HuH-7.5 (cell line): Measurements from ENCODE around the gene PRR9.
"Not testable (repeated sequence)": the region's sequence is repeated elsewhere in the genome, so short reads cannot be mapped to it uniquely, and the experiment has no call there.

Source experiments
- DNase-seq: peaks from one replicate; pipeline ENCODE4 v3.0.0; 2011; ENCODE audit warnings: low spot score

The PRR9 gene

DNA sequence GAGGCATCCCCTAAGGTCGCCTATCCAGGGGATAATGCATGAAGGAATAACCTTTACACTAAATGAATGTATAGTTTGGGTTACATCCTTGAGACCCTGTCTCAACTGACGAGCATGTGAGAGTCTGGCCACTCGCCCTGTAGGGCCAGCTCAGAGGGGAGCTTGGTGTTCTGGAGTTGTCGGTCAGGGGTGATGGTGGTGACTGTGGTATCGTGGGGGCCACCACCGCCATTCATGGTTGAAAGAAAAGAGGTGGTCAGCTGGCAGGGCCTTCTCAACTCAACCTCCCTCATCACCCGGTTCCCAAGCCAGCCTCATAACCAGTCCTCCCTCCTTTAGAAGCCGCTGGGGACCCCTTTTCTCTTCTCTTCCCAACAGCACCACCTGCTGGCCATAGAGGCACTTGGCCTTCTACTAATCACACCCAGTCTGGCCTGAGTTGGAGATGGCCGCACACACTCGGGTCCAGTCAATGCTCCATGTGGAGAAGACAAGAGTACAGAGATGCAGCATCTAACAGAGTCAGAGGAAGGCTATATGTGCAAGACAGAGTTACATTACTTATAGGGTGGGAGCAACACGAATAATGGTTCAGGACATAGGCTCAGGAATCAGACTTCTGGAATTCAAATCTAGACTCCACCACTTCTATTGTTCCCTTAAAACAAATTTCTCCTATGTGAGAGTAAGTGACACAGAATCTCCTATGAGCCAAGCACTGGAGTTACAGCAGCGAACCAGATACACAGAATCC, 11.9 kb downstream of the PRR9 start:
- DNase-seq, result not testable (repeated sequence)

DNA sequence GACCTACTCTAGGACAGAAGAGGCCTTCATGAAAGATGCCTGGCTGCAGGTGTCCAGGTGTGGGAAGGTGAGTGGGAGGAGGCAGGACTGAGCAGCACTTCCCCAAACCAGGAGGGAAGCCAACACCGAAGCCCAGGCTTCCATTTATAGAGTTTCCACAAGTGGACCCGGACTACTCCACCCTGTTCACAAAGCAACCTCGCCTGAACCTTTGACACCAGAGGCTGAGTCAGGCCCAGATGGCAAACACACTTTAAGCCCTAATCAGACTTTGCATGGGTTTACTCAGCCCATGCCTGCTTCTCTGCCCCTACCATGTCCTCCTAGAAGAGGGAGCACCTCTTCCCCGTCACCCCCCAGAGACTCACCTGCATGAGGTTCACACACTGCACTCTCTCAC, 14.0 kb downstream of the PRR9 start:
- DNase-seq, result no peak

DNA sequence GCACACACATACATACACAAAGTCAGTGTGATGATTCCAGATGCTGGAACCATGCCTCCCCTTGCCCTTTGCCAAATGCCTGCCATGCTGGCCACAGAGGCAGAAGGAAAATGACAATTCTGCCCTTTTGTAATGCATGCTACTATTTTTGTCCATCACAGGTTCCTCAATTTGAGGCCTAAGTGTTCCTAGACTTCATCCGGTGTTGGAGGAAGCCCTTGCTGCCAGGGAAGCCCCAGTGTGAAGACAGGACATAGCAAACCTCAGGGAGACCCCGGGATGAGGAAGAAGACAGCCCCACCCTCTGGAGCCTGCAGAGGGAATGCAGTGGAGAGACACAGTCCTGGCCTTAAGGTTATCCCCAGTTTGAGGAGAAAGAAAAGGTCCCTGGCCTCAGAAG, 14.4 kb downstream of the PRR9 start:
- no peak for DNase-seq

DNA sequence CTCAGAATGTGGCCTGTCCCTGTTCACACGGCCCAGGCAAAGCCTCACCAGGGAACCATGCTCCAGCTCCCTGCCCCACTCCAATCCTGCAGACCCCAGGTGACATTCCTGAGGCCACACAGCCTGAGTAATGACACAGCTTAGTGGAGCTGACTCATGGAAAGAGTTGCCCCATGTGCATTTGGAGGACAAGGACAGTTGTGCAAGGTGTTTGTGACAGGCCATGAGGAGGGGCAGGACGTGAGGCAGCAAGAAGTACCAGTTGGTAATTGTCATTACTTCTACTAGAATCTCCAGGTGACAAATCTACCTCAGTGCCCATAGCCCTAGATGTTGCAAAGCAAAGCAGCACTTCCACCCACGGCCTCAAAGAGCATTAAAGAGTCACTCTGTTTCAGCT, 15.2 kb downstream of the PRR9 start:
- no peak for DNase-seq

DNA sequence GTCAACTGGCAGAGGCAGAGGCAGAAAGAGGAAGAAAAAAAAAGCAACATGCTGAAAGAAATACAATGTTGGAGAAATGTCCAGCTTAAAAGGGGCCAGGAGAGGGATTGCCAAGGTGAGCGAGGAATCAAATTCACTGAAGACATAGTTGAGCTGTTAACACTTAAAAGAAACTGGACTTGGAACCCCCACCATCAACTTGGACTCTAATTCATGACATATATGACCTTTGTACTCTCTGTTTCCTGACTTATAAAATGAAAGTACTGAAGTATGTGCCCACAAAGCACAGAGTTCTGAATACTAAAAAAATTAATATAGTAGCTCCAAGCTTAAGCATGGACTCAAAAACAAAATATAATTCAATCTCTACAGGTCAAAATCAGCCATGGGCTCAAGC, 16.1 kb downstream of the PRR9 start:
- DNase-seq, result no peak

DNA sequence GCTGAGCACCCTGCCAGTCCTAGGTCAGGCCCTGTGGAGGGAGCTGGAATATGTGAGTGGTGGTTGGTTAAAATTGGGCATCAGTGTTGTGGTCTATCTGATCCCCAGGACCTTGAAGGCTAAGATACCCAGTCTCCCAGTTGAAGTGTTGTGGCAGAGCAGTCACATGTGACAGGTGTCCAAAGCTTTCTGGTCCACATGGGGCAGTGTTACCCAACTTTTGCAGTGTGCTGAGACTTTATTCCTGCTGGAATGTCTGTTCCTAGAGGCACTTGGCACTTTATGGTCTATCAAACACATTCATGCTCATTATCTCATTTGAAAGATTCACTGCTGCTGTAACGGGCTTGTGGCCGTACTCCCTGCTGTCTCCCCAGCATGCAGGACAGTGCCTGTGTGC, 21.1 kb downstream of the PRR9 start:
- DNase-seq, result no peak

DNA sequence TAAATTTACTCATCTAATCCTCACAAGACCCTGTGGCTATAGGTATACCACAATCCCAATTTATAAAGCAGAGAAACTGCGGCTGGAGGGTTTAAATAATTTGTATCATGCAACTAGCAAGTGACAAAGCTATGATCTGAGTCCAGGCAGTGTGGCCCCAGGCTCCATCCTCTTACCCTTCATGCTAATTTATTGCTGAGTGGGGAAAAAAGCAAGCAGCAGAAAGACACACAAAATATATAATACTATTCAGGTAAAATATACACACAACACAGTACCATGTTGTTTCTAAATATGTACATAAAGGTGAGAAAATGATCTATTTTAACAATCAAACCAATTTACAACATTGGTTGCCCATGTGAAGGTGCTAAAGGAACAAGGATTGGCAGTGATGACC, 24.8 kb downstream of the PRR9 start:
- DNase-seq, result no peak

DNA sequence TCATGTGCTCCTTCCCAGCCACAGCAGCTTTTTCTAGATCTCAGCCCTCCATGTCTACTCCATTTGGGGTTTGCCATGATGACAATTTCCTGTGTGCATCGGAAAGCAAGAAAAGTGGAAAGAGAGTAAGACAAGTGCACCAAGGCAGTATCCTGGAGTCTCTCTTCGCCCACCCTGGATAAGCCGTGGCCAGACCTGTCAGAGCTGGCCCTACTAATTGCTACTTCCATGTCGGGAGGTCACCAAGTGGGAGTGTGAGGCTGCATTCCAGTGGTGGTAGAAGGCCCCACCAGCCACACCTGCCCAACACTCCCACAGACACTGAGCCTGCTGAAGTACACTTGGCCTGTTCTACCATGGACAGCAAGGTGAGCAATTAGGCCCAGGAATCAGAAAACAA, 28.1 kb downstream of the PRR9 start:
- no peak for DNase-seq

DNA sequence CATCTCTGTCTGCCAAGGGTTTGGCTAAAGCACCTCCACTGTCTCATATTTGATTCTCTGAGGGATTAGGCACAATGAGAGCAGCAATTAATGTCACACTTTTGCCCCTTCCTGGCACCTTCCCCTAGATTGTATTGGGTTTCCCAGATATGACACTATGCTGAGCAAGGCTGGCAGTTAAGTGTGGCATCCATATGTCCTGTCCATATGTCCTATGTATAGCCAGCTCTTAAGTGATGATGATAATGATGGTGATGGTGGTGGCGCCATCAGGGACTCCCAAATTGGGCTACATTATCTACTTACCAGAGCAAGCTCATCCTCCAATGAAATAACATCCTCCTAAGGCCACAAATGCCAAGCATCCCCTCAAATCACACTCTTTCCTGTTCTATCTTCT, 28.6 kb downstream of the PRR9 start:
- no peak for DNase-seq

DNA sequence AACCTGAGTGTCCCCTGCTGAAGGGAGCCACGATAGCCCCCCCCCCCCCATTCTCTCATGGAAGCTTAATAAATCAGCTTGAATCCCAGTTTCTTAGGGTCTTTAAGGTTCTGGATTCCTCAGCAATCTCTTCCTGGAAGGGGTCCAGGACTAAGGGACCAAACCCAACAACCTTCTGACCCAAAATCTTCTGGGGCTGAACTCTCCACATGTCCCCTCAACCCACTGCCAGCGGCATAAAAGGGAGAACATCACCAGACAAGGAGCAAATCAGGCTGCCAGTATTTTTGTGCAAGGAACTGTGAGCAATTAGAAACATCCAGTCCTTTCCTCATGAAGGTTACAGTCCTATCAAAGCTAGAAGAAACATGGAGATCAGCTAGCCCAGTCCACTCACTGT, 29.4 kb downstream of the PRR9 start:
- no peak for DNase-seq

DNA sequence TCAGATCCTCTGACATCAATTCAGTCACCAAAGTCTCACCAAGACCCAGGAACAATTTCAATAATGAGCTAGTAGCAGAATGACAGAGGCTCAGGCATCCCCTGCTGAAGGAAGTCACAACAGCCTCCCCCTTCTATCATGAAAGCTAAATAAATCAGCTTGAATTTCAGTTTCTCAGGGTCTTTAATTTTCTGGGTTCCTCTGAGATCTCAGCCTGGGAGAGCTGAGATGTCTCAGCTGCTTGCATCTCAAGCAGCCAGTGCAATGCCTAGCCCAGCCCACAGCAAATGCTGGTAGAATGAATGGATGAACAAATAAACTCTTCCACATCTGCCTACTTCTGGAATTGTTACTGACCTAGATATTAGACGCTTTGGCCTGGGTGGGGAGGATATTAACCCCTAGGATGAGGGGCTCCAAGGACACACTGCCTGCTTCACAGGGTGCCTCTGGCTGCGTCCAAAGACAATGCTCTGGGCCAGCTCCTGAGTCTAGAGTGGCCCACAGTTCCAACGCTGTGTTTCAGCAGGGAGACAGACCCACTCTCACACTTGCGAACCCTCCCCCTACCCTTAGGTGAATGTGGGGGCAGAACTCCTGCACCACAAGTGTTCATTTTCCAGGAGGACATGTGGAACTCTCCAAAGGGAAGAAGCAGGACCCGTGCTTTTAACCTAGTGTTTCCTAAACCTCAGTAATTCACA, 30.9 kb downstream of the PRR9 start:
- no peak for DNase-seq

DNA sequence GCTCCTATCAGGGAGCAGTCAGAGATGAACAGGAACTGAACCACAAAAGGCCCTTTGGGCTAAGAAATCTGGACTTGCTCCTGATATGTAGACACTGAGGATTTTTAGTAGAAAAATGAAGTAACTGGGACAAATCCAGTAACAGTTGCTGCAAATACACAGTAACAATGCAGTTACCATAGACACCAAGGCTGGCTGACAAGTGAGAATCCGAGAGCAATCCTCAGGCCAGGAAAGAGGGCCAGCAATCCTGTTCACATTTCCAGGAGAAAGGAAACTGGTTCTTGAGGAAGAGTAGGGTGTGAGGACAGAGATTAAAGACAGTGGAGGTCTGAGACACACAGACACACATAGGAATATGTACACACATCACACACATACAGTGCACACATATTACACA, 32.8 kb downstream of the PRR9 start:
- DNase-seq, result no peak

DNA sequence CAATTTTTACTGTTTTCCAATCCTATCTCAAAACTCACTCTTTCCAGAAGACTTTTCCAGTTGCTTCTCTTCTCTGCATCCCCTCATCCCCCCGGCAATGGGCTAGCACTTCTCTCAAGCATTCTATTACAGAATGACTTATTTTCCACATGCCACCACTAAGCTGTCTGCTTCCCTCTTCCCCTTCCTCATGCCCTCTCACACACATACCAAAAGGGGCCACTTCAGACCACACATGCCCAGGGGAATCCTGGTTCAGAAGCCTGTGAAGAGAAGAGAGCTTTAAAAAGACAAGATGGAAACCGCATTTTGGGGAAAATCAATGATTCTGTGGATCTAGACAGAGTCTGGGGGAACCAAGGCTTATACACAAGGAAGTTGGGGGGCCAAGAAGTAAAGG, 33.7 kb downstream of the PRR9 start:
- no peak for DNase-seq

DNA sequence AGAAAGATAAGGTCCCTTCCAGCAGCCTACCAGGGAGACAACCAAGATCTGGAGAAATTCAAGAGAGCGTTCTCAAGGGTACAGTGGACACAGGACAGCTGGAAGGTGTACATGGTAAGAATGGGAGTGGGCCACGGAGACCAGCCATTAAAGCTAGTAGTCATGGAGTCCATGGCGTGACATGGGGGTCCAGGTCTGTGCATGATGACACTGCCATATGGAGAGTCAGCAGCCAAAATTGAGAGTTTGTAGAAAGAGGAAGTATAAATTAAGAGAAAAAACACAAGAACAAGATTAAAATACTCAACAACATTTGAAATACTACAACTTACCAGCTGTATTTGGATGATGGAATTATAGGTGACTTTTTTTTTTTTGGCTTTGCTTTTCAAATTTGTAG, 34.2 kb downstream of the PRR9 start:
- no peak for DNase-seq

DNA sequence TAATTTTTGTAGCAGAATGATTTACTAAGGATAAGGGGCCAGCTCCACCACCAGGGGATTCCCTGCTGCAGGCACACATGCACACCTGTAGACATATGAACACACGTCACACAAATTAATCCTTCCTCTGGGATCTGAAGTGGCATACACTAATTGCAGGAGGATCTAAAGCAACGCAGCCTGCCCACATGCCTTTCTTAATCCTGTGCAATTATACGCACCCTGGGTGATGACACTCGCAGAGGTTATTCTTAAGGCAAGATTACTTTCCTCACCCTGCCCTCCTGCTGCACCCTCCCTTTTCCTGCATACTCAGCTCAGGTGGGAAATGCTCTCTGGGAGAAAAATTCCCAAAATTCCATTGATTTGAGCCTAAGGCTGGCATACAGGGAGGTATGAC, 34.6 kb downstream of the PRR9 start:
- DNase-seq, result no peak

DNA sequence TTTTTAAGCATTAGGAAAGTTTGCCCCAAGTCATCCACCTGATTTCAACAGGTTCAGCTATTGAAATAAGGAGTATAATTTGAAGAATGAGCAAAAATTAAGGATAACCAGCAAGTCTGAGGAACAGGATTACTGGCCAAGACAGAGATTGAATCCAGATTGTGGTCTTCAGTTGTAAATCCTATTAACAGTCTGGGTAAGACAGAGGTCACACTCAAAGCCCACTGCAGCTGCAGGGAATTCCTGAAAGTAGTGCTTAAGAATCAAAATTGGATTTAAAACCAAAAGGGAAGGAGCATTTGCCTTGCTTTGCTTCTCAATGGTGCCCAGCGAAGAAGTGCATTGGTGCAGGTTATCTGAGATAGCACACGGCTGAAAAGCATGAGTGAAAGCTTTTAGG, 35.7 kb downstream of the PRR9 start:
- DNase-seq, result no peak

DNA sequence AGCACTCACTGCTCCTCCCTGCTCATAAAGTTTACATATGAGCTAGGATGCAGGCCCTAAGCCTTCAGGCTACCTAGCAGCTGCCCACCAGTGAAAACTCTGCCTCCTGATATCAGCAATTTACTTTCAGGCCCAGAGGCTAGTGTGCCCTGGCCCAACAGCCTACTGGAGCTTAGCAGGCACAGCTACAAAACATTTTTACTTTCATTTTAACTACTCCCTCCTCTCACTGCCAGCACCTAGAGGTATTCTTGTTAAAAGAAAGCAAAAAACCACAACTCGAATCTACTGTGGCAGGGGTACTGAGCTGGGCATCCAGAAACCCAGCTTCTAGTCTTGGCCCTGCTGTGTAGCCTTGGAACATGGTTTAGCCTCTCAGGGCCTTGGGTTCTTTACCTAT, 36.3 kb downstream of the PRR9 start:
- no peak for DNase-seq

DNA sequence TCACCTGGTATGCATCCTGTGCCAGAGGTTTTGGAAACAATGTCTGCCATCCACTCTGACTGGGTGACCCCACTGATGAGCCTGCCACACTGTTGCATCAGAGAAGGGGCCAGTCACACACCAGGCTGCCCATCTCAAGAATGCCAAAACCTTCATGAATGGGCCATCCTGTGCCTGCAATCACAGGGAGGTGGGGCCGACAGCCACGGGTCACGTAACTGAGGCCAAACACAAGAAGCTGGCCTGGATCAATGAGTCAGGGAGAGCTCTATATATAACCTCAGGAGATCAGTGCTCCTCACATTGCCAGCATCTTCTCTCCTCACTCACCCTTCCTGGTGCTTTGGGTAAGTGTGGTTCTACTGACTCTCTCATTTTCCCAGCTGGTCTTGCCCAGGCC, 42.0 kb downstream of the PRR9 start, which contains the start of gene LORICRIN:
Gene LORICRIN, plus strand, starts transcription at position 301 of the 400 bp plus-strand sequence. CDS start 1,263 bp downstream, outside the sequence.
- DNase-seq, result no peak

DNA sequence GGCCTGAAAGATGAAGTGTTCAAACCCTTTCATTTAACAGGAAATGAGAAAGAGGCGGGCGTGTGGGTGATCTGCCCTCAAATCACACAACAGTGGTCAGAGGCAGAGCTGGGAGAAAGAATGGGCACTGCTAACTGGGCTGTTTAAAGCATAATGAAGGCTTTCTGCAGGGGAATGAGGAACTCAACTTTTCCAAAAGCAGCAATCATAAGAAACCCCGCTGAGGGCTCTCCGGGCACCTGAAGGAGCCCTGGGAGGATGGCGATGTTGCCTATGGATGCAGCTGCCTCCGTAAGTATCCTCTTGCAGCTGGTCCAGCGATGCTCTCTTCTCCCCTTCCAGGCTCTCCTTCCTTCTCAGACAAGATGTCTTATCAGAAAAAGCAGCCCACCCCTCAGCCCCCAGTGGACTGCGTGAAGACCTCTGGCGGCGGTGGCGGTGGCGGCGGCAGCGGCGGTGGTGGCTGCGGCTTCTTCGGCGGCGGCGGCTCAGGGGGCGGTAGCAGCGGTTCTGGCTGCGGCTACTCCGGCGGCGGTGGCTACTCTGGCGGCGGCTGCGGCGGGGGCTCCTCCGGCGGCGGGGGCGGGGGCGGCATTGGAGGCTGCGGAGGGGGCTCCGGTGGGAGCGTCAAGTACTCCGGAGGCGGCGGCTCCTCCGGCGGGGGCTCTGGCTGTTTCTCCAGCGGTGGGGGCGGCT, 43.3 kb downstream of the PRR9 start:
- no peak for DNase-seq

DNA sequence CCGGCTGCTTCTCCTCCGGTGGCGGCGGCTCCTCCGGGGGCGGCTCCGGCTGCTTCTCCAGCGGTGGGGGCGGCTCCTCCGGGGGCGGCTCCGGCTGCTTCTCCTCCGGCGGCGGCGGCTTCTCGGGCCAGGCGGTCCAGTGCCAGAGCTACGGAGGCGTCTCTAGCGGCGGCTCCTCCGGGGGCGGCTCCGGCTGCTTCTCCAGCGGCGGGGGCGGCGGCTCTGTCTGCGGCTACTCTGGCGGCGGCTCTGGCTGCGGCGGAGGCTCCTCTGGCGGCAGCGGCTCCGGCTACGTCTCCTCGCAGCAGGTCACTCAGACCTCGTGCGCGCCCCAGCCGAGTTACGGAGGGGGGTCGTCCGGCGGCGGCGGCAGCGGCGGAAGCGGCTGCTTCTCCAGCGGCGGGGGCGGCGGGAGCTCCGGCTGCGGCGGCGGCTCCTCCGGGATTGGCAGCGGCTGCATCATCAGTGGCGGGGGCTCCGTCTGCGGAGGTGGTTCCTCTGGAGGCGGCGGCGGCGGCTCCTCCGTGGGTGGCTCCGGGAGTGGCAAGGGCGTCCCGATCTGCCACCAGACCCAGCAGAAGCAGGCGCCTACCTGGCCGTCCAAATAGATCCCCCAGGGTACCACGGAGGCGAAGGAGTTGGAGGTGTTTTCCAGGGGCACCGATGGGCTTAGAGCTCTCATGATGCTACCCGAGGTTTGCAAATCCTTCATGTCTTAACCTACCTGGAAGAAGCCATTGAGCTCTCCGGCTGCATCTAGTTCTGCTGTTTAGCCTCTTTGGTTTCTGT, 44.1 kb downstream of the PRR9 start:
- DNase-seq, result no peak

DNA sequence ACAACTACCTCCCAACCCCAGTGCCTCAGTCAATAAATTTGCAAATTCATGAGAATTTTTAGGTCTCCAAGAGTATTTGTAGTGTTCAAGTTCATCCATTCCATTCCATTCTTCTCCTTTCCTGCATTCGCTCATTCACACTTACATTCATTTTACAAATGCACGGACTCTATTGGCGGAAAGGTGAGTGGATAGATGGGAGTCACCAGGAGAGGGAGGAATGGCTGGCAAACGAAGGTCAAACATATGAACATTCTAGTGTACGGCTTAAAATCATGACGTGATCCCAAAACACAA, 44.6 kb downstream of the PRR9 start:
- DNase-seq, result no peak

DNA sequence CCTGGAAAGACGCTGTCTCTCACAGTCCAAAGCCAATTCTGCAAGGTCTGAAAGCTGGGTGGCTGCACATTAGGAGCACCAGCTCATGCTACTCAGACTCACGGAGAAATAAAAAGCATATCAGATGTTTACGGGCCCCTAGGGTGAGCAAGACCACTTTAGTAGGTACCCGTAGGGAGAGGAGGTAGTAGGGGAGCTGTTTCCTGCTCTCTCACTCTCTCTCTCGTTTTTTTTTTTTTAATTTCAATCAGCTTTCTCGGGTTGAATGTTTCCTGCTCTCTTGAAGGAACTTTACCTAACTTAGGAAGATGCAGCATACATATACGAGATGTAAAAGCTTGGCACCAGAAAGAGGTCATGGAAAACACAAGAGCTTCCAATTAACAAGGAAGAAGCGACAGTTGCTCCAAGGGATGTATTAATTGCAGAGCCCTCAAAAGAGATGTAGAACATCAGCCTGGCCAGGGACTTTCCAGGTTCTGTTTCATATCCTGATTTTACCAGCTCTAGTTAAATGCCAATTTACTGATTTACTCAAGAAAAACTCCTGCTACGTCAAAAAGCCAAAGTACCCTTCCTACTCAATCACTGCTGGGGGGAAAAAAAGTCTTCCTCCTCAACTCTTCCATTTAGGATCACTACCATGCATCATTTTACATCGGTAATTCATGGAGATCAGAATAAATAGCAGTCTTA, 45.2 kb downstream of the PRR9 start:
- DNase-seq, result no peak
